ENCODE results near the gene RAB40C.

- TF ChIP-seq CTCF (IDR thresholded peaks at IDR 0.05) (no peak), SP1 (CRISPR knock-in tag; conservative IDR thresholded peaks at IDR 0.05) (no peak), ZSCAN18 (CRISPR knock-in tag; IDR thresholded peaks at IDR 0.05) (no peak)
- TF ChIP-seq, protein P1, sequence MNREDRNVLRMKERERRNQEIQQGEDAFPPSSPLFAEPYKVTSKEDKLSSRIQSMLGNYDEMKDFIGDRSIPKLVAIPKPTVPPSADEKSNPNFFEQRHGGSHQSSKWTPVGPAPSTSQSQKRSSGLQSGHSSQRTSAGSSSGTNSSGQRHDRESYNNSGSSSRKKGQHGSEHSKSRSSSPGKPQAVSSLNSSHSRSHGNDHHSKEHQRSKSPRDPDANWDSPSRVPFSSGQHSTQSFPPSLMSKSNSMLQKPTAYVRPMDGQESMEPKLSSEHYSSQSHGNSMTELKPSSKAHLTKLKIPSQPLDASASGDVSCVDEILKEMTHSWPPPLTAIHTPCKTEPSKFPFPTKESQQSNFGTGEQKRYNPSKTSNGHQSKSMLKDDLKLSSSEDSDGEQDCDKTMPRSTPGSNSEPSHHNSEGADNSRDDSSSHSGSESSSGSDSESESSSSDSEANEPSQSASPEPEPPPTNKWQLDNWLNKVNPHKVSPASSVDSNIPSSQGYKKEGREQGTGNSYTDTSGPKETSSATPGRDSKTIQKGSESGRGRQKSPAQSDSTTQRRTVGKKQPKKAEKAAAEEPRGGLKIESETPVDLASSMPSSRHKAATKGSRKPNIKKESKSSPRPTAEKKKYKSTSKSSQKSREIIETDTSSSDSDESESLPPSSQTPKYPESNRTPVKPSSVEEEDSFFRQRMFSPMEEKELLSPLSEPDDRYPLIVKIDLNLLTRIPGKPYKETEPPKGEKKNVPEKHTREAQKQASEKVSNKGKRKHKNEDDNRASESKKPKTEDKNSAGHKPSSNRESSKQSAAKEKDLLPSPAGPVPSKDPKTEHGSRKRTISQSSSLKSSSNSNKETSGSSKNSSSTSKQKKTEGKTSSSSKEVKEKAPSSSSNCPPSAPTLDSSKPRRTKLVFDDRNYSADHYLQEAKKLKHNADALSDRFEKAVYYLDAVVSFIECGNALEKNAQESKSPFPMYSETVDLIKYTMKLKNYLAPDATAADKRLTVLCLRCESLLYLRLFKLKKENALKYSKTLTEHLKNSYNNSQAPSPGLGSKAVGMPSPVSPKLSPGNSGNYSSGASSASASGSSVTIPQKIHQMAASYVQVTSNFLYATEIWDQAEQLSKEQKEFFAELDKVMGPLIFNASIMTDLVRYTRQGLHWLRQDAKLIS (CRISPR knock-in tag; IDR thresholded peaks at IDR 0.05; ENCODE audit: borderline replicate concordance): no peak
Measured at GRCh38 chr16:620700-621525, 31.0 kb downstream of the RAB40C start.

Data from WTC11 (cell line).